A549 (cell line): ENCODE results near the gene SNAP25. TPM values are rescaled to one million over a fixed set of nuclear protein-coding genes. Genes with fewer than 3 reads are reported as not detected.

Experiments used
- ATOH8 ChIP-seq: fragments of 250-450 bp; sonication (Bioruptor Pico); IDR thresholded peaks from 2 replicates; pipeline ENCODE4 v1.5.0; 2020; ENCODE audit warnings: low read depth, mild to moderate bottlenecking, moderate library complexity
- BCL3 ChIP-seq: fragments of >200 bp; sonication (Bioruptor Twin); formaldehyde crosslinking; IDR thresholded peaks from 3 replicates; pipeline ENCODE4 v1.6.1; 2016
- BHLHE40 ChIP-seq: IDR thresholded peaks from 2 replicates; pipeline ENCODE4 v1.6.1; 2012; ENCODE audit warnings: low read depth, low read length, inconsistent platforms
- CBX2 ChIP-seq: fragments of 200-600 bp; sonication (generic); IDR thresholded peaks from 2 replicates; pipeline ENCODE4 v1.6.1; 2016; ENCODE audit warnings: low read depth, mild to moderate bottlenecking, borderline replicate concordance
- CBX8 ChIP-seq: fragments of 200-600 bp; sonication (generic); IDR thresholded peaks from 2 replicates; pipeline ENCODE4 v1.6.1; 2016
- CEBPB ChIP-seq, 2 experiments: fragments of >200 bp in 1 of 2; sonication (Bioruptor Twin) in 1 of 2; formaldehyde crosslinking in 1 of 2; IDR thresholded peaks; 2 replicates each; pipeline ENCODE4 v1.6.1; 2012 to 2016
- CHD2 ChIP-seq: fragments of 150-350 bp; IDR thresholded peaks from 2 replicates; pipeline ENCODE4 v1.6.1; 2014; ENCODE audit warnings: low read length; ENCODE audit not compliant: partially characterized antibody
- EHF ChIP-seq: fragments of 250-450 bp; sonication (Bioruptor Pico); IDR thresholded peaks from 2 replicates; pipeline ENCODE4 v1.5.0; 2020; ENCODE audit warnings: mild to moderate bottlenecking
- EHMT2 ChIP-seq: fragments of 200-600 bp; sonication (generic); IDR thresholded peaks from 2 replicates; pipeline ENCODE4 v1.6.1; 2016; ENCODE audit warnings: antibody characterized with exemption, low read depth, mild to moderate bottlenecking, moderate library complexity
- ELK1 ChIP-seq: fragments of 150-350 bp; IDR thresholded peaks from 2 replicates; pipeline ENCODE4 v1.6.1; 2014; ENCODE audit warnings: low read depth, mild to moderate bottlenecking, low read length
- ESRRA ChIP-seq: fragments of 150-350 bp; IDR thresholded peaks from 2 replicates; pipeline ENCODE4 v1.6.1; 2014; ENCODE audit warnings: mild to moderate bottlenecking, low read length, borderline replicate concordance
- FOSB ChIP-seq: fragments of 250-450 bp; sonication (Bioruptor Pico); IDR thresholded peaks from 2 replicates; pipeline ENCODE4 v1.5.0; 2020; ENCODE audit warnings: mild to moderate bottlenecking, moderate library complexity
- FOSL2 ChIP-seq, 2 experiments: fragments of 450-650 bp in 1 of 2; fragments of >200 bp in 1 of 2; sonication (Bioruptor Twin) in 1 of 2; formaldehyde crosslinking; IDR thresholded peaks; 2 replicates each; pipeline versions ENCODE4 v1.5.0 to v1.6.1; 2016 to 2020; ENCODE audit warnings: mild to moderate bottlenecking in 1 of 2, moderate library complexity in 1 of 2
- FOXS1 ChIP-seq: fragments of 250-450 bp; sonication (Bioruptor Pico); IDR thresholded peaks from 2 replicates; pipeline ENCODE4 v1.5.0; 2020; ENCODE audit warnings: mild to moderate bottlenecking, moderate library complexity
- HMGXB4 ChIP-seq: fragments of 250-450 bp; sonication (Bioruptor Pico); IDR thresholded peaks from 2 replicates; pipeline ENCODE4 v1.5.0; 2021; ENCODE audit warnings: mild to moderate bottlenecking, moderate library complexity, borderline replicate concordance
- HOXA7 ChIP-seq: fragments of 250-450 bp; sonication (Bioruptor Pico); IDR thresholded peaks from 2 replicates; pipeline ENCODE4 v1.5.0; 2020; ENCODE audit warnings: mild to moderate bottlenecking, moderate library complexity
- HOXB13 ChIP-seq: fragments of 250-450 bp; sonication (Bioruptor Pico); IDR thresholded peaks from 2 replicates; pipeline ENCODE4 v1.5.0; 2020; ENCODE audit warnings: low read depth, mild to moderate bottlenecking, moderate library complexity
- KDM1A ChIP-seq: fragments of 200-600 bp; sonication (generic); IDR thresholded peaks from 2 replicates; pipeline ENCODE4 v1.6.1; 2016; ENCODE audit warnings: low read depth, mild to moderate bottlenecking
- MAFK ChIP-seq: fragments of 450-650 bp; IDR thresholded peaks from 2 replicates; pipeline ENCODE4 v1.6.1; 2014; ENCODE audit not compliant: partially characterized antibody
- NFE2L2 ChIP-seq: fragments of 150-350 bp; conservative IDR thresholded peaks from 2 replicates; pipeline ENCODE4 v1.6.1; 2014; ENCODE audit warnings: low read length
- NR3C1 ChIP-seq: fragments of >200 bp; sonication (Bioruptor Twin); formaldehyde crosslinking; IDR thresholded peaks from 3 replicates; pipeline ENCODE4 v1.6.1; 2017
- POLR2AphosphoS2 ChIP-seq: conservative IDR thresholded peaks from 2 replicates; pipeline ENCODE4 v1.6.1; 2012; ENCODE audit warnings: low read length, improper control_type of control experiment, inconsistent platforms
- RARB ChIP-seq: fragments of 250-450 bp; sonication (Bioruptor Pico); IDR thresholded peaks from 2 replicates; pipeline ENCODE4 v1.8.0; 2021; ENCODE audit warnings: mild to moderate bottlenecking, moderate library complexity
- RNF2 ChIP-seq: fragments of 200-600 bp; sonication (generic); IDR thresholded peaks from 2 replicates; pipeline ENCODE4 v1.6.1; 2016; ENCODE audit warnings: low read depth, mild to moderate bottlenecking, antibody characterized with exemption, moderate library complexity, borderline replicate concordance
- TFCP2L1 ChIP-seq: fragments of 250-450 bp; sonication (Bioruptor Pico); IDR thresholded peaks from 2 replicates; pipeline ENCODE4 v1.5.0; 2021; ENCODE audit warnings: mild to moderate bottlenecking
- USF2 ChIP-seq: fragments of 450-650 bp; IDR thresholded peaks from 2 replicates; pipeline ENCODE4 v1.6.1; 2014; ENCODE audit warnings: antibody characterized with exemption
- ZNF302 ChIP-seq: fragments of 250-450 bp; sonication (Bioruptor Pico); IDR thresholded peaks from 2 replicates; pipeline ENCODE4 v1.9.0; 2021; ENCODE audit warnings: inconsistent platforms, mild to moderate bottlenecking, moderate library complexity
- ZSCAN20 ChIP-seq: fragments of 250-450 bp; sonication (Bioruptor Pico); IDR thresholded peaks from 2 replicates; pipeline ENCODE4 v1.8.0; 2022; ENCODE audit warnings: mild to moderate bottlenecking, moderate library complexity
- polyA plus RNA-seq, 4 experiments: library from polyadenylated mRNA; depleted of rRNA in 3 of 4; stranded (reverse); fragments of >200 nt; fragmentation: RNase III in 1 of 4; extraction: RNeasy Plus Mini Kit Qiagen cat#74134 plus additional on column Dnase treatment in 1 of 4; gene quantifications; 2 replicates in 3 of 4; 3 replicates in 1 of 4; pipeline ENCODE4 v1.2.3, GENCODE V29; 2011 to 2017
- TF ChIP-seq, protein P1 (sequence below): IDR thresholded peaks from 2 replicates; pipeline ENCODE4 v1.6.1; 2012
- TF ChIP-seq, protein P2 (sequence below): fragments of >200 bp; sonication (Bioruptor Twin); formaldehyde crosslinking; IDR thresholded peaks from 3 replicates; pipeline ENCODE4 v1.5.1; 2016

The SNAP25 gene
- polyA plus RNA-seq, 2 of the 4 experiments (the other 2 are of a cell fraction), result 39.6 to 53.6 TPM

DNA sequence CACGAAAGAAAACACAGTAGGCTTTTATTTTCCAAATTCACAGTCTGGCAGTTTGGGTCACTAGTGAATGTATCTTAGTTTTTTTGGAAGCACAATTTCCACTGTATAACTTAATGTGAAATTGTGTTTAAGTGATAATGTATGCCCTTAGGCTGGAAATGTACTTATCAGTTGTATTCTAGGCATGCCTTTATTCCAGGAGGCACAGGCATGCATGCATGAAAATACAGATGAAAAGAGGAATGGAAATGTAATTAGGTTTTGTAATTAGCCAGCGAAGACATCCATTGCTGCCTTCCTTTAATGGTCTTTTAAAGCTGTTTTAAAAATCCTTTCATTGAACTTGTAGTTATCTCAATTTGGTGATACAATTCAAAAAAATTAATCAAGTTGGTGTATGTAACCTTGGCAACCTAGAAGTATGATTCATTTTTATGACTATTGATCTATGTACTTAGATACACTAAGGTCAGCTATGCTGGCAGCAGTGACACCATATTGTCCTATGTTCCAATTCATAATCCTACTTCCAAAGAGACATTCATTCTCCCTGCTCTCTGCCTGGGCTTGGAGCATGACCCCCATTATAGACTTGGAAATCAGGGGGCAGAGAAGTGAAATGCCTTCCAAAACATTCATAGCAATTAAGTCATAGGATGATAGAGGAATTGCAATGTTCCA lies 73.1 kb downstream of the SNAP25 start (continued):
- TF ChIP-seq ATOH8 (CRISPR knock-in tag), result peak; percentile 90; the same call in 1 of the 2 replicates
- TF ChIP-seq BCL3, result no peak
- TF ChIP-seq USF2, result no peak
- no peak for TF ChIP-seq BHLHE40
- no peak; the same call in 1 of the 2 replicates for TF ChIP-seq FOXS1 (CRISPR knock-in tag)
- TF ChIP-seq MAFK, result no peak
- TF ChIP-seq HOXA7 (CRISPR knock-in tag), result peak; percentile 63; the same call in 1 of the 2 replicates
- 0 out of 2 replicates have a peak, but pooled peaks have one; percentile 72 for TF ChIP-seq EHF (CRISPR knock-in tag)
- TF ChIP-seq, protein P1, sequence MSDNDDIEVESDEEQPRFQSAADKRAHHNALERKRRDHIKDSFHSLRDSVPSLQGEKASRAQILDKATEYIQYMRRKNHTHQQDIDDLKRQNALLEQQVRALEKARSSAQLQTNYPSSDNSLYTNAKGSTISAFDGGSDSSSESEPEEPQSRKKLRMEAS, result no peak
- TF ChIP-seq EHMT2, result no peak
- no peak for TF ChIP-seq NR3C1
- TF ChIP-seq HOXB13 (CRISPR knock-in tag), result peak; percentile 95; the same call in 1 of the 2 replicates
- peak; percentile 76; the same call in 1 of the 2 replicates for TF ChIP-seq FOSB (CRISPR knock-in tag)
- no peak for TF ChIP-seq KDM1A
- no peak for TF ChIP-seq FOSL2 (IDR thresholded peaks at IDR 0.05)
- no peak; the same call in 1 of the 2 replicates for TF ChIP-seq FOSL2 (CRISPR knock-in tag; IDR thresholded peaks at IDR 0.05)
- no peak for TF ChIP-seq CHD2
- TF ChIP-seq POLR2AphosphoS2, result no peak
- TF ChIP-seq ELK1, result no peak
- TF ChIP-seq, protein P2, sequence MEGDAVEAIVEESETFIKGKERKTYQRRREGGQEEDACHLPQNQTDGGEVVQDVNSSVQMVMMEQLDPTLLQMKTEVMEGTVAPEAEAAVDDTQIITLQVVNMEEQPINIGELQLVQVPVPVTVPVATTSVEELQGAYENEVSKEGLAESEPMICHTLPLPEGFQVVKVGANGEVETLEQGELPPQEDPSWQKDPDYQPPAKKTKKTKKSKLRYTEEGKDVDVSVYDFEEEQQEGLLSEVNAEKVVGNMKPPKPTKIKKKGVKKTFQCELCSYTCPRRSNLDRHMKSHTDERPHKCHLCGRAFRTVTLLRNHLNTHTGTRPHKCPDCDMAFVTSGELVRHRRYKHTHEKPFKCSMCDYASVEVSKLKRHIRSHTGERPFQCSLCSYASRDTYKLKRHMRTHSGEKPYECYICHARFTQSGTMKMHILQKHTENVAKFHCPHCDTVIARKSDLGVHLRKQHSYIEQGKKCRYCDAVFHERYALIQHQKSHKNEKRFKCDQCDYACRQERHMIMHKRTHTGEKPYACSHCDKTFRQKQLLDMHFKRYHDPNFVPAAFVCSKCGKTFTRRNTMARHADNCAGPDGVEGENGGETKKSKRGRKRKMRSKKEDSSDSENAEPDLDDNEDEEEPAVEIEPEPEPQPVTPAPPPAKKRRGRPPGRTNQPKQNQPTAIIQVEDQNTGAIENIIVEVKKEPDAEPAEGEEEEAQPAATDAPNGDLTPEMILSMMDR, result no peak
- TF ChIP-seq ESRRA, result no peak
- peak; percentile 74 for TF ChIP-seq ZSCAN20 (CRISPR knock-in tag)
- no peak for TF ChIP-seq CEBPB (IDR thresholded peaks at IDR 0.05)
- TF ChIP-seq CBX2, result no peak
- TF ChIP-seq RNF2, result no peak
- no peak for TF ChIP-seq RARB (CRISPR knock-in tag)
- no peak for TF ChIP-seq TFCP2L1 (CRISPR knock-in tag)
- TF ChIP-seq NFE2L2, result no peak
- no peak for TF ChIP-seq CBX8
- TF ChIP-seq HMGXB4 (CRISPR knock-in tag), result 0 out of 2 replicates have a peak, but pooled peaks have one; percentile 9
- no peak for TF ChIP-seq ZNF302 (CRISPR knock-in tag)
